OCI-LY1 (cell line): ENCODE results near the gene PPIL4.

Experiments
- H2AFZ ChIP-seq: fragments of 200-600 bp; sonication (generic), shearing (Covaris generic); 2 replicates; pipeline ENCODE4 v1.6.0; 2014; ENCODE audit warnings: antibody characterized with exemption, mild to moderate bottlenecking, low read length
- H3F3A ChIP-seq: fragments of 200-600 bp; sonication (generic), shearing (Covaris generic); 2 replicates; pipeline ENCODE4 v1.6.0; 2014; ENCODE audit warnings: mild to moderate bottlenecking, antibody characterized with exemption, low read length, moderate library complexity; ENCODE audit not compliant: insufficient read depth
- H3K27ac ChIP-seq: fragments of 200-600 bp; sonication (generic); 2 replicates; pipeline ENCODE4 v1.5.1; 2014; ENCODE audit warnings: low read length, mixed run types, mild to moderate bottlenecking, low read depth; ENCODE audit not compliant: poor library complexity, severe bottlenecking
- H3K27me3 ChIP-seq: fragments of 200-600 bp; sonication (generic); 2 replicates; pipeline ENCODE4 v1.6.0; 2014; ENCODE audit warnings: antibody characterized with exemption, mild to moderate bottlenecking, low read length, moderate library complexity; ENCODE audit not compliant: insufficient read depth
- H3K36me3 ChIP-seq: fragments of 200-600 bp; sonication (generic); 2 replicates; pipeline ENCODE4 v1.6.1; 2014; ENCODE audit warnings: mild to moderate bottlenecking, antibody characterized with exemption, low read length, moderate library complexity, mixed read lengths; ENCODE audit not compliant: insufficient read depth
- H3K4me1 ChIP-seq: fragments of 200-600 bp; sonication (generic); 2 replicates; pipeline ENCODE4 v1.5.1; 2014; ENCODE audit warnings: mild to moderate bottlenecking, low read length, moderate library complexity; ENCODE audit not compliant: insufficient read depth, severe bottlenecking
- H3K4me2 ChIP-seq: fragments of 200-600 bp; sonication (generic), shearing (Covaris generic); 2 replicates; pipeline ENCODE4 v1.6.1; 2014; ENCODE audit warnings: low read length
- H3K4me3 ChIP-seq: fragments of 200-600 bp; sonication (generic); 2 replicates; pipeline ENCODE4 v1.5.1; 2014; ENCODE audit warnings: low read length, low read depth, mild to moderate bottlenecking, mixed read lengths; ENCODE audit not compliant: poor library complexity, severe bottlenecking
- H3K79me2 ChIP-seq: fragments of 200-600 bp; shearing (Covaris generic); 2 replicates; pipeline ENCODE4 v1.6.1; 2016; ENCODE audit warnings: mixed run types, low read length, mixed read lengths; ENCODE audit not compliant: insufficient read depth
- H3K9ac ChIP-seq: fragments of 200-600 bp; sonication (generic), shearing (Covaris generic); 2 replicates; pipeline ENCODE4 v1.6.1; 2014; ENCODE audit warnings: mild to moderate bottlenecking, low read length, mixed read lengths
- H3K9me2 ChIP-seq: fragments of 200-600 bp; sonication (generic), shearing (Covaris generic); 2 replicates; pipeline ENCODE4 v1.6.1; 2014; ENCODE audit warnings: low read depth, mild to moderate bottlenecking, low read length, mixed read lengths
- H3K9me3 ChIP-seq: fragments of 200-600 bp; shearing (Covaris generic); 2 replicates; pipeline ENCODE4 v1.6.1; 2014; ENCODE audit warnings: low read length, mixed read lengths
- H4K20me1 ChIP-seq: fragments of 200-600 bp; sonication (generic), shearing (Covaris generic); 2 replicates; pipeline ENCODE4 v1.6.0; 2016; ENCODE audit warnings: mild to moderate bottlenecking, low read length; ENCODE audit not compliant: insufficient read depth
- EZH2 ChIP-seq: fragments of 200-600 bp; sonication (generic), shearing (Covaris generic); IDR thresholded peaks from 2 replicates; pipeline ENCODE4 v1.8.0; 2017; ENCODE audit warnings: borderline replicate concordance, mixed run types, mild to moderate bottlenecking, antibody characterized with exemption, low read length, moderate library complexity, mixed read lengths
- TF ChIP-seq, protein P1 (sequence below): fragments of 200-600 bp; sonication (generic), shearing (Covaris generic); IDR thresholded peaks from 2 replicates; pipeline ENCODE4 v1.5.1; 2017; ENCODE audit warnings: mild to moderate bottlenecking, antibody characterized with exemption, low read length, moderate library complexity, mixed read lengths

Gene PPIL4

DNA sequence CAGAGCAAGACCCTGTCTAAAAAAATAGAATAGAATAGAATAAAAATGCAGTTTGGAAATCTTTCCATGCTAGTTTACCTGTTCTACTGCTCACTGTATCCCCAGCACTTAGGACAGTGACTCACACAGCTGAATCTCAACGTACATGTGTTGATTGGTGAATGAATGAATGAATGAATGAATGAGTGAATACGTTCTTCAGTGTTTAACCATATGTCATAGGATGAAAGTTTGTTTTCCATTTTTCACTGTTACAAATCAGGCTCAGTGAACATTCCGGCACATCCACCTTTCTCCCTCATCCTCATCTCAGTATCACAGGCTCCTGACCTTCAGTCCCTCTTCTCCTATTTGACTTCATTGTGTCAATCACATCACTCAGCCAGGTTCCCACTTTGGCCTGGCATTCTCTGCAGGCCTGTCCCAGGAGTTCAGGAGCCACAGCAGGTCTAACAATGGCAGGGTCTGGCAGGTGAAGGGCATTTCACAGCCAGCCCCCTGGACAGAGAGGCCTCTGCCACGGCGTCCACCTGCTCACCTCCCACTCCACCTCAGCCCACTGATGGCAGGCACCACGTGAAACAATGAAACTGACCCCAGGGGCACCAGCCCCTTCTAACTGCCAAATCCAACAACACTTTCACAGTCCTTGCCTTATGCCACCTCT, 68.9 kb downstream of the PPIL4 start:
- no peaks in the 10 kb centered on the region for H4K20me1 ChIP-seq
- H3K27ac ChIP-seq: peak overlapping the region; percentile 99
- no peaks in the 10 kb centered on the region for H3K9me2 ChIP-seq
- peaks cover 4% of the 10 kb centered on the region; the same call in 1 of the 2 replicates for H3K79me2 ChIP-seq
- H3K9ac ChIP-seq: no peak overlapping the region; the same call in 1 of the 2 replicates
- no peak overlapping the region for H3K4me3 ChIP-seq
- 0 out of 2 replicates have a peak, but pooled peaks cover 5% of the 10 kb centered on the region for H3F3A ChIP-seq
- H3K4me1 ChIP-seq: peaks cover 98% of the 10 kb centered on the region
- H3K9me3 ChIP-seq: no peaks in the 10 kb centered on the region
- TF ChIP-seq, protein P1, sequence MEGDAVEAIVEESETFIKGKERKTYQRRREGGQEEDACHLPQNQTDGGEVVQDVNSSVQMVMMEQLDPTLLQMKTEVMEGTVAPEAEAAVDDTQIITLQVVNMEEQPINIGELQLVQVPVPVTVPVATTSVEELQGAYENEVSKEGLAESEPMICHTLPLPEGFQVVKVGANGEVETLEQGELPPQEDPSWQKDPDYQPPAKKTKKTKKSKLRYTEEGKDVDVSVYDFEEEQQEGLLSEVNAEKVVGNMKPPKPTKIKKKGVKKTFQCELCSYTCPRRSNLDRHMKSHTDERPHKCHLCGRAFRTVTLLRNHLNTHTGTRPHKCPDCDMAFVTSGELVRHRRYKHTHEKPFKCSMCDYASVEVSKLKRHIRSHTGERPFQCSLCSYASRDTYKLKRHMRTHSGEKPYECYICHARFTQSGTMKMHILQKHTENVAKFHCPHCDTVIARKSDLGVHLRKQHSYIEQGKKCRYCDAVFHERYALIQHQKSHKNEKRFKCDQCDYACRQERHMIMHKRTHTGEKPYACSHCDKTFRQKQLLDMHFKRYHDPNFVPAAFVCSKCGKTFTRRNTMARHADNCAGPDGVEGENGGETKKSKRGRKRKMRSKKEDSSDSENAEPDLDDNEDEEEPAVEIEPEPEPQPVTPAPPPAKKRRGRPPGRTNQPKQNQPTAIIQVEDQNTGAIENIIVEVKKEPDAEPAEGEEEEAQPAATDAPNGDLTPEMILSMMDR: no peak
- TF ChIP-seq EZH2: no peak
- H3K36me3 ChIP-seq: peaks cover 17% of the 10 kb centered on the region
- peak overlapping the region; percentile 30; the same call in 1 of the 2 replicates for H3K4me2 ChIP-seq
- H2AFZ ChIP-seq: no peak overlapping the region
- no peaks in the 10 kb centered on the region for H3K27me3 ChIP-seq

DNA sequence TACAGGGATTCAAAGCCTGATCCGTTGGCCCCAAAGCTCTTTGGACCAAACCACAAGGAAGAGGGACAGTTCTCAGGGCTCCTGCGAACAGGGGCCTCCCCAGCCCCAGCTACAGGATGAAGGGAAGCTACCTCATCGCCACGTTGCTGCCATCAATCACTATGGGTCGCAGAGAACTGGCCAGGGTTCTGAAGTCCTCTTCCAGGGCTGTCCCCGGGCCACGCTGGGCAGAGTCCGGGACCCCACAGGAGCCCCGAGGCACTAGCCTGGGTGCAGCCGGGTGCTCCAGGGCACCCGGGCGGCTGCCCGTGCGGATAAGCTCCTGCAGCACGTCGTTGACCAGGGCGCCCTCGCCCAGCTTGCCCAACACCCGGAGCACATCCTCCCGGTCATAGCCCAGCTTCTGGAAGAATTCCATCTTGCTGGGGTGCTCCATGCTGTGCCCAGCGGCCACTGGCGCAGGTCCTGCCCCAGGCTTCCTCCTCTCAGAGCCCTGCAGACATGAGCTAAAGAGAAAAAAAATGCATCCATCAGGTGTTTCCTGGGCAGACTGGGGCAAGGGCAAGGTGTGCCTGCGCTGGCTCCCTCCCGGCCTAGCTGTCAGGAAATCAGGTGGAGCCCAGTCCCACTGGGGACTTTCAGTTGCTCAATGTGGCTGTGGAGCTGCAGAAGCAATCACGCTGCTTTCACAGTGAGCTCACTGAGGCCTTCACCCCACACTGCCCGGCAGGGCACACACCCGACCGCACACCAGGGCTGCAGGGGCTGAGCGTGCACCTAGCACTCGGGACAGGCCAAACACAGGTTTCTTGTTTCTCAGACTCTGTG, 71.5 kb downstream of the PPIL4 start:
- no peaks in the 10 kb centered on the region for H3K27me3 ChIP-seq
- no peak overlapping the region for H2AFZ ChIP-seq
- no peaks in the 10 kb centered on the region for H4K20me1 ChIP-seq
- H3K27ac ChIP-seq: peak overlapping the region; percentile 99
- TF ChIP-seq, protein P1: no peak
- no peak for TF ChIP-seq EZH2
- H3F3A ChIP-seq: no peaks in the 10 kb centered on the region
- peaks cover 98% of the 10 kb centered on the region for H3K4me1 ChIP-seq
- no peaks in the 10 kb centered on the region for H3K9me3 ChIP-seq
- H3K9me2 ChIP-seq: no peaks in the 10 kb centered on the region
- H3K4me2 ChIP-seq: peak overlapping the region; percentile 71
- peak overlapping the region; percentile 46 for H3K4me3 ChIP-seq
- peaks cover 32% of the 10 kb centered on the region for H3K36me3 ChIP-seq
- peaks cover 4% of the 10 kb centered on the region; the same call in 1 of the 2 replicates for H3K79me2 ChIP-seq
- peak overlapping the region; percentile 50; the same call in 1 of the 2 replicates for H3K9ac ChIP-seq

DNA sequence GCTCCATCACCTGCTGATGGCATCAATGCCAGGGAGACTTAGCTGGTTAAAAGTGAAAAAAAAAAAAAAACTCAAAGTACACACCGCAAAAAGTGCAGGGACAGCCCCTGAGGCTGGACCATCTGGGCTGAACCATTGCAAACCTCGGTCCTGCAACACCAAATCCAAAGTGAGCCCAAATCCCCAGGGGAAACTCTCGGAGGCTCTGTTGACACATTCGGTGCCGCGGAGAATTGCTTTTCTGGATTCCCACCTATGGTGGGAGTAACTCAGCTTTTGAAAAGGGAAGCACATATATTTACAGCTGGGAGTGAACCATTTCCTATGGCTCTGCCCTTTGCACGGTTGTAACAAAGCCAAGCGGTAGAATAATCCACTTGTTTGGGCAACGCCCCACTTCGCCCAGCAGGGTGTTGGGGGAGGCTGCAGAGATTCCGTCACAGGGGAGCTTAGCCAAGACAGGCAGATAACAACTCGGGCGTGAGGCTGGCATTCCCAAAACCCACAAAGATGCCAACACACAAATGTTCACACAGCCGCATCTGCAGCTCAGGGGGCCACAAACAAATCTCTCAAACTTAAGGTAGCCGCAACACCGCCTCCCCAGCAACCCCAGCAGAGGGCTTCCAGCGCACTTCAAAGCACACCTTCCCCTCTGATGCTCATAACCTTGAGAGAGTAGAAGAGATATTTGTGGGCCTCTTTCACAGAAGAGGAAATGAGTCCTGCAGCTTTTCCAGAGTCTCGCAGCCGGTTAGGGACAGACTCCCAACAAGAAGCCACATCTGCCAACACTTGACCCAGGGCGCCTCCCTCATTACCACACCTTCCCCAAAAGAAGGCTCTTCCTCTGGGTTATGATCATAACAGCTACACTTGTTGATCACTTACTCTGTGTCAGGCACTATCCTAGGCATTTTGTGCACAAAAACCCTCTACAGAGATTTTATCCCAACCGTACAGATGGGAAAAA, 72.5 kb downstream of the PPIL4 start:
- Histone ChIP-seq H3K9me3 (no peaks in the 10 kb centered on the region), H3F3A (no peaks in the 10 kb centered on the region), H3K27ac (peak overlapping the region; percentile 99), H4K20me1 (no peaks in the 10 kb centered on the region), H3K9me2 (no peaks in the 10 kb centered on the region), H3K4me3 (peak overlapping the region; percentile 46), H3K9ac (peak overlapping the region; percentile 50; the same call in 1 of the 2 replicates), H3K4me2 (peak overlapping the region; percentile 71), H3K27me3 (no peaks in the 10 kb centered on the region), H3K79me2 (no peaks in the 10 kb centered on the region), H3K36me3 (peaks cover 33% of the 10 kb centered on the region), H3K4me1 (peaks cover 98% of the 10 kb centered on the region), H2AFZ (no peak overlapping the region)
- no peak for TF ChIP-seq EZH2
- TF ChIP-seq, protein P1: peak; percentile 42; the same call in 1 of the 2 replicates
